SK-N-SH (cell line): ENCODE measurements around the gene ARHGEF28. TPM values are rescaled to one million over a fixed set of nuclear protein-coding genes. Genes with fewer than 3 reads are reported as not detected.

Source experiments
- CTCF ChIA-PET: fragments of 300-600, 350-600 bp; formaldehyde crosslinking; extraction: SDS; loops from one replicate; lab custom pipeline; 2021; lab: Yijun Ruan, JAX
- POLR2A ChIA-PET: fragments of 350-600 bp; sonication (Branson Sonifier 250); formaldehyde crosslinking; extraction: SDS; loops from one replicate; lab custom pipeline; 2020; ENCODE audit warnings: antibody characterized with exemption, inconsistent platforms; lab: Yijun Ruan, JAX
- DNase-seq: peaks from one replicate; pipeline ENCODE4 v3.0.0; 2012
- H2AFZ ChIP-seq: fragments of 200-600 bp; sonication (generic); 2 replicates; pipeline ENCODE4 v1.8.1; 2016; ENCODE audit warnings: antibody characterized with exemption, mild to moderate bottlenecking, low read depth
- H3F3A ChIP-seq: fragments of 200-600 bp; sonication (generic); replicated peaks from 2 replicates; pipeline ENCODE3; 2016; ENCODE audit warnings: antibody characterized with exemption, mild to moderate bottlenecking; ENCODE audit not compliant: insufficient read depth
- H3K27ac ChIP-seq, 2 experiments: fragments of 200-500 bp in 1 of 2; fragments of 200-600 bp in 1 of 2; sonication (Bioruptor generic) in 1 of 2; sonication (generic), shearing (Covaris generic) in 1 of 2; 2 replicates each; pipeline versions ENCODE4 v1.5.1 to v1.6.1; 2014 to 2016; ENCODE audit warnings: low read depth in 2 of 2, inconsistent platforms in 1 of 2, low read length in 1 of 2, mild to moderate bottlenecking in 1 of 2, mixed read lengths in 1 of 2
- H3K27me3 ChIP-seq: fragments of 200-600 bp; sonication (generic), shearing (Covaris generic); 2 replicates; pipeline ENCODE4 v1.6.1; 2016; ENCODE audit warnings: mixed run types; ENCODE audit not compliant: insufficient read depth
- H3K36me3 ChIP-seq, 2 experiments: fragments of 200-500 bp in 1 of 2; fragments of 200-600 bp in 1 of 2; sonication (Bioruptor generic) in 1 of 2; sonication (generic) in 1 of 2; replicated peaks in 1 of 2; 2 replicates each; pipeline versions ENCODE3 to v1.5.1; 2014 to 2016; ENCODE audit warnings: low read length in 1 of 2, mild to moderate bottlenecking in 1 of 2; ENCODE audit not compliant: insufficient read depth in 2 of 2, control insufficient read depth in 1 of 2
- H3K4me1 ChIP-seq, 2 experiments: fragments of 200-500 bp in 1 of 2; fragments of 200-600 bp in 1 of 2; sonication (Bioruptor generic) in 1 of 2; sonication (generic), shearing (Covaris generic) in 1 of 2; 2 replicates each; pipeline versions ENCODE4 v1.5.1 to v1.6.1; 2014 to 2016; ENCODE audit warnings: low read depth in 1 of 2, low read length in 1 of 2, mixed run types in 1 of 2; ENCODE audit not compliant: insufficient read depth in 2 of 2, control insufficient read depth in 1 of 2
- H3K4me2 ChIP-seq: fragments of 200-600 bp; sonication (generic), shearing (Covaris generic); 2 replicates; pipeline ENCODE4 v1.6.1; 2017; ENCODE audit warnings: mixed run types
- H3K4me3 ChIP-seq, 2 experiments: fragments of 200-500 bp in 1 of 2; fragments of 200-600 bp in 1 of 2; sonication (Bioruptor generic) in 1 of 2; sonication (generic), shearing (Covaris generic) in 1 of 2; 2 replicates each; pipeline versions ENCODE4 v1.5.1 to v1.8.1; 2014 to 2016; ENCODE audit warnings: low read depth in 2 of 2, inconsistent platforms in 1 of 2, low read length in 1 of 2, mild to moderate bottlenecking in 1 of 2, mixed read lengths in 1 of 2, moderate library complexity in 1 of 2
- H3K79me2 ChIP-seq: fragments of 200-600 bp; sonication (generic); 2 replicates; pipeline ENCODE4 v1.8.1; 2017; ENCODE audit warnings: mild to moderate bottlenecking; ENCODE audit not compliant: insufficient read depth
- H3K9ac ChIP-seq: fragments of 200-600 bp; sonication (generic); 2 replicates; pipeline ENCODE4 v1.6.1; 2017; ENCODE audit warnings: mixed run types
- H3K9me2 ChIP-seq: fragments of 200-600 bp; sonication (generic); 2 replicates; pipeline ENCODE4 v1.6.1; 2017; ENCODE audit warnings: mixed run types
- H3K9me3 ChIP-seq: fragments of 200-600 bp; sonication (generic); 2 replicates; pipeline ENCODE4 v1.6.1; 2017; ENCODE audit warnings: mixed run types, mild to moderate bottlenecking, moderate library complexity
- H4K20me1 ChIP-seq: fragments of 200-600 bp; sonication (generic); 2 replicates; pipeline ENCODE4 v1.6.1; 2017; ENCODE audit warnings: mild to moderate bottlenecking, mixed run types; ENCODE audit not compliant: insufficient read depth
- CHD2 ChIP-seq: fragments of 150-350 bp; IDR thresholded peaks from 2 replicates; pipeline ENCODE4 v1.6.1; 2018; ENCODE audit warnings: low read length; ENCODE audit not compliant: partially characterized antibody
- CTCF ChIP-seq: fragments of 200-600 bp; sonication (generic); IDR thresholded peaks from 2 replicates; pipeline ENCODE4 v1.6.1; 2017; ENCODE audit warnings: antibody characterized with exemption, mild to moderate bottlenecking, moderate library complexity
- GATA2 ChIP-seq: sonication (generic); formaldehyde crosslinking; IDR thresholded peaks from 2 replicates; pipeline ENCODE4 v1.5.0; 2020; ENCODE audit warnings: mild to moderate bottlenecking, missing genetic modification reagents
- MEF2A ChIP-seq: IDR thresholded peaks from 2 replicates; pipeline ENCODE4 v1.4.0; 2012; ENCODE audit warnings: low read depth, borderline replicate concordance
- RCOR1 ChIP-seq: fragments of 150-350 bp; IDR thresholded peaks from 2 replicates; pipeline ENCODE4 v1.6.1; 2017; ENCODE audit warnings: antibody characterized with exemption, low read length
- RFX5 ChIP-seq: IDR thresholded peaks from 2 replicates; pipeline ENCODE4 v1.6.1; 2012; ENCODE audit warnings: mild to moderate bottlenecking, improper control_type of control experiment, low read length
- SIN3A ChIP-seq: IDR thresholded peaks from 2 replicates; pipeline ENCODE4 v1.6.1; 2012; ENCODE audit warnings: low read depth, mild to moderate bottlenecking, low read length, moderate library complexity, borderline replicate concordance
- SMC3 ChIP-seq: IDR thresholded peaks from 2 replicates; pipeline ENCODE4 v1.6.1; 2012; ENCODE audit warnings: low read depth, low read length, improper control_type of control experiment
- TAF1 ChIP-seq: IDR thresholded peaks from 2 replicates; pipeline ENCODE4 v1.6.1; 2012; ENCODE audit warnings: low read depth, mild to moderate bottlenecking, low read length, moderate library complexity, borderline replicate concordance
- YY1 ChIP-seq: IDR thresholded peaks from 2 replicates; pipeline ENCODE4 v1.4.0; 2012; ENCODE audit warnings: low read depth, mild to moderate bottlenecking
- WGBS: methylation state at CpG from one replicate; pipeline ENCODE4 v1.1.6; 2017; ENCODE audit warnings: low lambda C conversion rate; 5-methylcytosine and 5-hydroxymethylcytosine counted together
- polyA plus RNA-seq, 3 experiments: library from polyadenylated mRNA; depleted of rRNA; stranded (reverse); fragments of >200 nt; gene quantifications; 2 replicates each; pipeline ENCODE4 v1.2.3, GENCODE V29; 2012
- TF ChIP-seq, protein P1 (sequence below): fragments of 150-350 bp; IDR thresholded peaks from 2 replicates; pipeline ENCODE4 v1.6.1; 2016; ENCODE audit warnings: mild to moderate bottlenecking, low read depth, low read length

The ARHGEF28 gene
- polyA plus RNA-seq, 1 of the 3 experiments (the other 2 are of a cell fraction): 4.2 TPM

DNA sequence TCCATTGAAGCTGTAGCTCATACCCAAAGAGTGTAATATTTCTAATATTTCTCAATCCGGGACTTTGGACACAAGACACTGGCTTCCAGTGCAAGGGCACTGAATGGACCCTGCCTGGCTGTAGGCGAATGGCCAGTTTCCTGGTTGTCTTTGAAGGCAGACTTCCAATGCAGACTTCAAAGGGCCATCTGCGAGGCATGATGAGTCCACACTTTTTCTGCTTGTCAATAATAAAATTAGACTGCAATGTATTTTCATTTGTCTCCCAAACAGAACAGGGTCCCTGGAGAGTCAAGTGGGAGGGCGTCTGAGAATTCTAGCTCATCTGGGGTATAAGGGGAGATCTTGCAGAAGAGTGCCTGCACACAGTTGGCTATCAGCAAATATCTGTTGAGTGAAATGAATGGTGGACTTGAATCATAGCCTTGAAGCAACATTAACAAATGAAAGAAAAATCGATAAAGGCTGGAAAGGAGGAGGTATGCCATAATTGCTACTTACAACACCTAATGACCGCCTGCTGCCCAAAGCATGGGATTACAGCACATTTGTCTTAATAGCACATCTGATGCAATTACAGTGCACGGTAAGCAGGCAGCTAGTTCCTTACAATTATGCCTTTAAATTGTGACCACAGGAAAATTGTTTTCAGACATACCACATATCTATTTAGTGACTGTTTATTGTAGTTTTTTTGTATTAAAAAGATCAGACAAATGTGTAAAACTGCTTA, 137.5 kb downstream of the ARHGEF28 start:
- H3K9me2 ChIP-seq: no peaks in the 10 kb centered on the region
- no peak overlapping the region for H3K4me2 ChIP-seq
- no peaks in the 10 kb centered on the region for H3K36me3 ChIP-seq
- CTCF ChIA-PET: interaction anchor here (1.0 kb wide), 1 partner anchor 13 kb away, joined by 3 read pairs; no protein-coding TSS in a partner anchor
- no peak overlapping the region; a peak in 1 of 4 replicates for H3K27ac ChIP-seq
- no peak overlapping the region for H3K9ac ChIP-seq
- H3K9me3 ChIP-seq: peaks cover 6% of the 10 kb centered on the region; the same call in 1 of the 2 replicates
- no peaks in the 10 kb centered on the region for H3K79me2 ChIP-seq
- 79% methylated on average over 6 of the region's 7 CpGs for WGBS
- TF ChIP-seq CHD2 (no peak), SMC3 (no peak), SIN3A (no peak), RCOR1 (no peak), MEF2A (no peak), RFX5 (no peak), CTCF (no peak), TAF1 (no peak), GATA2 (no peak)
- TF ChIP-seq, protein P1, sequence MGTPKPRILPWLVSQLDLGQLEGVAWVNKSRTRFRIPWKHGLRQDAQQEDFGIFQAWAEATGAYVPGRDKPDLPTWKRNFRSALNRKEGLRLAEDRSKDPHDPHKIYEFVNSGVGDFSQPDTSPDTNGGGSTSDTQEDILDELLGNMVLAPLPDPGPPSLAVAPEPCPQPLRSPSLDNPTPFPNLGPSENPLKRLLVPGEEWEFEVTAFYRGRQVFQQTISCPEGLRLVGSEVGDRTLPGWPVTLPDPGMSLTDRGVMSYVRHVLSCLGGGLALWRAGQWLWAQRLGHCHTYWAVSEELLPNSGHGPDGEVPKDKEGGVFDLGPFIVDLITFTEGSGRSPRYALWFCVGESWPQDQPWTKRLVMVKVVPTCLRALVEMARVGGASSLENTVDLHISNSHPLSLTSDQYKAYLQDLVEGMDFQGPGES: no peak
- H3K27me3 ChIP-seq: no peaks in the 10 kb centered on the region
- H3K4me3 ChIP-seq: no peak overlapping the region
- POLR2A ChIA-PET: no interaction called here
- DNase-seq: no peak
- no peaks in the 10 kb centered on the region for H4K20me1 ChIP-seq
- H3F3A ChIP-seq: peaks cover 9% of the 10 kb centered on the region
- H2AFZ ChIP-seq: no peak overlapping the region
- H3K4me1 ChIP-seq: peaks cover 0 to 8% of the 10 kb centered on the region in 2 experiments; a peak in 1 of 4 replicates

- Histone ChIP-seq H3F3A (peaks cover 9% of the 10 kb centered on the region), H4K20me1 (no peaks in the 10 kb centered on the region), H3K4me3 (no peak overlapping the region), H3K9me3 (peaks cover 6% of the 10 kb centered on the region; the same call in 1 of the 2 replicates), H3K4me2 (no peak overlapping the region), H3K27ac (peak overlapping the region in 1 of 2 experiments; percentile 58; a peak in 2 of 4 replicates), H3K9me2 (no peaks in the 10 kb centered on the region), H3K9ac (no peak overlapping the region), H3K4me1 (peaks cover 0 to 8% of the 10 kb centered on the region in 2 experiments; a peak in 1 of 4 replicates), H3K27me3 (no peaks in the 10 kb centered on the region)
- 56% methylated on average over 2 of the region's 2 CpGs for WGBS
- CTCF ChIA-PET: interaction anchor here (1.0 kb wide), 1 partner anchor 14 kb away, joined by 3 read pairs; no protein-coding TSS in a partner anchor
- no peak for DNase-seq
- TF ChIP-seq YY1 (peak; percentile 33; the same call in 1 of the 2 replicates), GATA2 (no peak)
- TF ChIP-seq, all 33 proteins: peak for 1
- Histone ChIP-seq H3K79me2 (no peaks in the 10 kb centered on the region), H2AFZ (no peak overlapping the region), H3K36me3 (peaks cover 0 to 7% of the 10 kb centered on the region in 2 experiments)
- POLR2A ChIA-PET: no interaction called here
Measured at GRCh38 chr5:73764586-73764985, 138.6 kb downstream of the ARHGEF28 start.
